GM12874 (cell line): ENCODE measurements around the gene DPH6.

Source experiments
- CTCF ChIP-seq: IDR thresholded peaks from 2 replicates; pipeline ENCODE4 v1.5.1; 2011; ENCODE audit warnings: low read depth, mild to moderate bottlenecking, control low read depth, low read length, moderate library complexity; ENCODE audit not compliant: insufficient read depth

Gene DPH6

GRCh38 chr15:35394416-35394815, 151.5 kb downstream of the DPH6 start:
- no peak for TF ChIP-seq CTCF

- TF ChIP-seq CTCF = no peak
Observed at GRCh38 chr15:35393398-35393797, 152.6 kb downstream of the DPH6 start.

GRCh38 chr15:35383506-35383905, 162.5 kb downstream of the DPH6 start:
- no peak for TF ChIP-seq CTCF

- no peak for TF ChIP-seq CTCF
Observed at GRCh38 chr15:35381328-35381727, 164.6 kb downstream of the DPH6 start.

GRCh38 chr15:35379972-35380371, 166.0 kb downstream of the DPH6 start:
- TF ChIP-seq CTCF = no peak

- no peak for TF ChIP-seq CTCF
Observed at GRCh38 chr15:35376707-35377106, 169.3 kb downstream of the DPH6 start.

GRCh38 chr15:35374661-35375060, 171.3 kb downstream of the DPH6 start:
- no peak for TF ChIP-seq CTCF
